GM19351 (cell line): ENCODE measurements around the gene YIPF5.

Source experiments
- ATAC-seq: cut with Tn5 transposase; IDR thresholded peaks from one replicate; pipeline ENCODE4 v1.9.1; 2021; ENCODE audit warnings: mild to moderate bottlenecking, moderate library complexity; ENCODE audit not compliant: unreplicated experiment

The YIPF5 gene

DNA sequence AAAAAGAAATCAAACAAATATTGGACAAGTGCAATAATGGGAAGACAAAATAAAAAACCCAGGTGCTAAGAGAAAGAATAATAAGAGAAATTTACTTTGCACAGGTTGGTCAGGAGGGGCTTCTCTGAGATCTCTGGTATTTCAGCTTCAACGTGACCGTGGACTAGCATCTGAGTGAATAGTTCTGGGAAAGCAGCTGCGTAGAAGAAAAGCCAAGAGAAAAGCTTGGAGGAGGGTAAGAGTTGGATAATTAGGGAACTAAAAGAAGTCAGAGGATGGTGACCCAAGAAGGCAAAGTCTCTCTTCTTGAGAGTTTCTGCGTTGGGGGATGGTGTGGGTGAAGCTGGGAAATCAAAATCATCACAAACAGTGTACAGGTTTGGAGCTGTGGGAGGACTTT, 41.6 kb downstream of the YIPF5 start:
- no peak for ATAC-seq

DNA sequence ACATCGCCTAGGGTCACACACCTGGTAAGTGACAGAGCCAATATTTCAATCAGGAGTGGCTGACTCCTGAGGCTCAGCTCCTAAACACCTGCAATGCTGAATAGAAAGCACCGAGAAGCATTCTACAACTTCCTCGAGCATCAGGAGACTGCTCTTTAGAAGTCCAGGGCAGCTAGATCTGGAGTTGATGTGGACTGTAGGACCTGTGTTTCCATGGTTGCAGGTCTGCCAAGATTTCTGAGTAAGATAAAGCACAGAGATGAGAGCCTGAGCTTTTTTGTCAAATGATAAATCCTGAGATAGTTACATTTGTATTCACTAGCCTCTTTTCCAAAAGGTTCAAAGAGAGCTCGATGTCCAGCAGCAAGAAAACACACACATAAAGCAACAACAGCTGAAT, 43.8 kb downstream of the YIPF5 start:
- ATAC-seq, result no peak

DNA sequence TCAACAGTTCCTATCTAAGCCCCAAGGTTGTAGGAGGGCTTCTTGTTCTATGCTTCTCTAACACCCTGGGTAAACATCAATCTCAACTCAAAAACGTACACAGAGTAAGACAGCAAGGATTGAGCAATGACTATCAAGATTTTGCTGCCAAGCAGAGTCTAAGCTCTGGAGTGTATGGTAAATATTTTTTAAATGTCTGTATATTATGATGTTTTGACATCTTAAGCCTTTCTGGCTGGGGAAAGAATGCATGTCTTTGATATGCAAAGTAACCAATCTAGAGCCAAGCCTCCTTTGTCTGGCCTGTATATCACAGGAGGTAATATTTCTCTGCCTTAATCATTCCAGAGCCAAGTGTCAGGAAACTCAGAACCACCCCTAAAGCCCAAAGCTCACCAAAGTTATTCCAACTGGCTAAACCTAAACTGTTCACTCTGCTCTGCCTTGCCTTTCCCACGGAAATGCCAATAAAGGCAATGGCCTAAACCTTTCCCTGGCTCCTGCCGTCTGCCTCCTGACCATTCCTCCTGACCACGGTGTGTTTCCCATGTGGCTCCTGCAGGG, 45.2 kb downstream of the YIPF5 start:
- no peak for ATAC-seq

DNA sequence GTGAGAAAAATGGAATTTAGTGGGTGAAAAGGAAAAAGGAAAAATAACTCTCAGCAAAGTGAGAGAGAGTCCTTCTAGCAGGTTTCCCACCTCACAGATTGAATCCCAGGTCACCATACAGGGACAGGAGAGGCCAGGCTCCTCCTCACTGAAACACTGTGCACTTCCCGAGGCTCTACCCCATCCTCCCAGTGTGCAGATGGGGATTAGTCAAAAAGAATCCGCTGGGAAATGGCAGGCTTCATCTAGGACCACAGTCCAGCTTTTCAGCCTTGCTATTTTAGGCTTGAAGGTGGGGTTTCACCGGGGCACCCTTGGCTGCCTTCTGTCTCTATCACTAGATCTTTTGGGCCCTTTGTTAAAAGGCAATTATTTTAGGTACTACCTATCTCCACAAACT, 47.8 kb downstream of the YIPF5 start:
- no peak for ATAC-seq

DNA sequence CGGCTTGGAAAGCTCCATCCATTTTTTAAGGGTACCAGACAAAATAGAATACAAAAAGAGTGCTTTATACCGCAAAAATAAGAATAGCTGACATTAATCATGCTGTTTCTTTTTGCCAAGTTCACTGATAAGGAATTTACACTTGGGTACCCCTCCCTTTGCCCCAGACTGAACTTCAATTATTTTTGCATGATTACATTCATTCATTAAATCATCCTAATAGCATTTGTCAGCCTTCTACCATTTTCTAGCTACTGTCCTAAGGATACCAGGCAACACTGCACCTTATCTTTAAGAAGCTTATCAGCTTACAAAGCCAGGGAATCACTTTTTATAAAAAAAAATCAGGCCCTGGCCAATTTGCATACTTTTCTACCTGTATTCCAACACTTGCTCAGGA, 48.4 kb downstream of the YIPF5 start:
- no peak for ATAC-seq

DNA sequence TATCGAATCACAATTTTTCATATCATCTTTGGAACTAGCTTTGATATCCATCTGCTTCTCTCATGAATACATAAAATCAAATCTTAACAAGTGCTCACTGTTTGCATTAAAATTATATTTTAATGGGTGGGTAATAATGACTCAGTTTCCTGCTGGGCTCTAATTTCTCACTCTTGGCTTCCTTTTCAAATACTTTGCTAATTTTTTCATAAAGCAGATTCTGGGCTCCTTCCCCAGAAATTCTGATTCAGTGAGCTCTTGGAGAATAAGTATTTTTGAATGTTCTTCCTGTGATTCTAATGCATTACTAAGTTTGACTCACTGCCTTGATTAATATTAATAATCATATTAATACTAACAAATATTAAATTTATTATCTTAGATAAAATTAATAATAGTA, 48.9 kb downstream of the YIPF5 start:
- ATAC-seq, result no peak

DNA sequence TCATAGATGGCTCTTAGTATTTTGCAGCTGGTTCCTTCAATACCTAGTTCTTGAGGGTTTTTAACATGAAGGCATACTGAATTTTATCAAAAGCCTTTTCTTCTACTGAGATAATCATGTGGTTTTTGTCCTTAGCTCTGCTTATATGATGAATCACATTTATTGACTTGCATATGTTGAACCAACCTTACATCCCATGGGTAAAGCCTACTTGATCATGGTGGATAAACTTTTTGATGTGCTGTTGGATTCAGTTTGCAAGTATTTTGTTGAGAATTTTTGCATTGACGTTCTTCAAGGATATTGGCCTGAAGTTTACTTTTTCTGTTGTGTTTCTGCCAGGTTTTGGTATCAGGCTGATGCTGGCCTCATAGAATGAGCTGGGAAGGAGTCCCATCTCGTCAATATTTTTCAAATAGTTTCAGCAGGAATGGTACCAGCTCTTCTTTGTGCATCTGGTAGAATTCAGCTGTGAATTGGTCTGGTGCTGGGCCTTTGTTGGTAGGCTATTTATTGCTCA, 49.7 kb downstream of the YIPF5 start:
- ATAC-seq, result no peak

DNA sequence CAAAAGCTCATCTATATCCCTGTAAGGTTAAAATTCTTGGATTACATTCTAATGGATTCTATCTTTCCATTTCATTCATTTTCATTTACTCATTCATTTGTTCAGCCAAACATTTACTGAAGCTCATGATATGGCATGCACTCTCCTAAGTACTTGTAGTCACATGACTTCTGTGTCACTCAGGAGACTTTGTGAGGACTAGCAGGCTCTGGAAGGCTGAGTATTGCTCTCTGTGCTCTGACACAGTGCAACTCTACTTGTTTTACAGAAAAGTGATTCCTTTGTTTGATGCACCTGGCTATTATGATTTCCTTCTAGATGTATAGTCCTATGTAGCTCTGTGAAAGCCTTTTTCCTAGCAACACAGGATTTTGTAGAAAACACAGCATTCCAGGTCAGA, 53.0 kb downstream of the YIPF5 start:
- ATAC-seq, result no peak

DNA sequence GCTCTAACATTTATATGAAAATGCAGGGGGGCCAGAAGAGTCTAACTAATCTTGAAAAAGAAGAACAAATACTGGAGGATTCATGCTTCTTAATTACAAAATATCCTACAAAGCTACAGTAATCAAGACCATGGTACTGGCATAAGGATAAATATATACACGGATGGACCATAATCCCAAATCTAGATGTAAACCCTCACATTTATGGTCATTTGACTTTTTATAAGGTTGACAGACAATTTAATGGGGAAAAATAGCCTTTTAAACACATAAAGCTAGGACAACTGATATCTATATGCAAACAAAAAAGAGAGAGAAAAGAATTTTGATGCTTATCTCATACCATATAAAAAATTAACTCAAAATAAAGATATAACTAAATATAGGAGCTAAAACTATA, 55.9 kb downstream of the YIPF5 start:
- ATAC-seq, result no peak
